SK-N-SH (cell line): ENCODE data around the gene CT45A1. TPM values are rescaled to one million over a fixed set of nuclear protein-coding genes. Genes with fewer than 3 reads are reported as not detected.
"Not testable (repeated sequence)": the region's sequence is repeated elsewhere in the genome, so short reads cannot be mapped to it uniquely, and the experiment has no call there.

ENCODE experiments used
- CTCF ChIA-PET: fragments of 300-600, 350-600 bp; formaldehyde crosslinking; extraction: SDS; loops from one replicate; lab custom pipeline; 2021; lab: Yijun Ruan, JAX
- POLR2A ChIA-PET: fragments of 350-600 bp; sonication (Branson Sonifier 250); formaldehyde crosslinking; extraction: SDS; loops from one replicate; lab custom pipeline; 2020; ENCODE audit warnings: antibody characterized with exemption, inconsistent platforms; lab: Yijun Ruan, JAX
- DNase-seq: peaks from one replicate; pipeline ENCODE4 v3.0.0; 2012
- H2AFZ ChIP-seq: fragments of 200-600 bp; sonication (generic); 2 replicates; pipeline ENCODE4 v1.8.1; 2016; ENCODE audit warnings: antibody characterized with exemption, mild to moderate bottlenecking, low read depth
- H3F3A ChIP-seq: fragments of 200-600 bp; sonication (generic); replicated peaks from 2 replicates; pipeline ENCODE3; 2016; ENCODE audit warnings: antibody characterized with exemption, mild to moderate bottlenecking; ENCODE audit not compliant: insufficient read depth
- H3K27ac ChIP-seq, 2 experiments: fragments of 200-500 bp in 1 of 2; fragments of 200-600 bp in 1 of 2; sonication (Bioruptor generic) in 1 of 2; sonication (generic), shearing (Covaris generic) in 1 of 2; 2 replicates each; pipeline versions ENCODE4 v1.5.1 to v1.6.1; 2014 to 2016; ENCODE audit warnings: low read depth in 2 of 2, inconsistent platforms in 1 of 2, low read length in 1 of 2, mild to moderate bottlenecking in 1 of 2, mixed read lengths in 1 of 2
- H3K27me3 ChIP-seq: fragments of 200-600 bp; sonication (generic), shearing (Covaris generic); 2 replicates; pipeline ENCODE4 v1.6.1; 2016; ENCODE audit warnings: mixed run types; ENCODE audit not compliant: insufficient read depth
- H3K36me3 ChIP-seq, 2 experiments: fragments of 200-500 bp in 1 of 2; fragments of 200-600 bp in 1 of 2; sonication (Bioruptor generic) in 1 of 2; sonication (generic) in 1 of 2; replicated peaks in 1 of 2; 2 replicates each; pipeline versions ENCODE3 to v1.5.1; 2014 to 2016; ENCODE audit warnings: low read length in 1 of 2, mild to moderate bottlenecking in 1 of 2; ENCODE audit not compliant: insufficient read depth in 2 of 2, control insufficient read depth in 1 of 2
- H3K4me1 ChIP-seq, 2 experiments: fragments of 200-500 bp in 1 of 2; fragments of 200-600 bp in 1 of 2; sonication (Bioruptor generic) in 1 of 2; sonication (generic), shearing (Covaris generic) in 1 of 2; 2 replicates each; pipeline versions ENCODE4 v1.5.1 to v1.6.1; 2014 to 2016; ENCODE audit warnings: low read depth in 1 of 2, low read length in 1 of 2, mixed run types in 1 of 2; ENCODE audit not compliant: insufficient read depth in 2 of 2, control insufficient read depth in 1 of 2
- H3K4me2 ChIP-seq: fragments of 200-600 bp; sonication (generic), shearing (Covaris generic); 2 replicates; pipeline ENCODE4 v1.6.1; 2017; ENCODE audit warnings: mixed run types
- H3K4me3 ChIP-seq, 2 experiments: fragments of 200-500 bp in 1 of 2; fragments of 200-600 bp in 1 of 2; sonication (Bioruptor generic) in 1 of 2; sonication (generic), shearing (Covaris generic) in 1 of 2; 2 replicates each; pipeline versions ENCODE4 v1.5.1 to v1.8.1; 2014 to 2016; ENCODE audit warnings: low read depth in 2 of 2, inconsistent platforms in 1 of 2, low read length in 1 of 2, mild to moderate bottlenecking in 1 of 2, mixed read lengths in 1 of 2, moderate library complexity in 1 of 2
- H3K79me2 ChIP-seq: fragments of 200-600 bp; sonication (generic); 2 replicates; pipeline ENCODE4 v1.8.1; 2017; ENCODE audit warnings: mild to moderate bottlenecking; ENCODE audit not compliant: insufficient read depth
- H3K9ac ChIP-seq: fragments of 200-600 bp; sonication (generic); 2 replicates; pipeline ENCODE4 v1.6.1; 2017; ENCODE audit warnings: mixed run types
- H3K9me2 ChIP-seq: fragments of 200-600 bp; sonication (generic); 2 replicates; pipeline ENCODE4 v1.6.1; 2017; ENCODE audit warnings: mixed run types
- H3K9me3 ChIP-seq: fragments of 200-600 bp; sonication (generic); 2 replicates; pipeline ENCODE4 v1.6.1; 2017; ENCODE audit warnings: mixed run types, mild to moderate bottlenecking, moderate library complexity
- H4K20me1 ChIP-seq: fragments of 200-600 bp; sonication (generic); 2 replicates; pipeline ENCODE4 v1.6.1; 2017; ENCODE audit warnings: mild to moderate bottlenecking, mixed run types; ENCODE audit not compliant: insufficient read depth
- CTCF ChIP-seq: fragments of 200-600 bp; sonication (generic); IDR thresholded peaks from 2 replicates; pipeline ENCODE4 v1.6.1; 2017; ENCODE audit warnings: antibody characterized with exemption, mild to moderate bottlenecking, moderate library complexity
- ELF1 ChIP-seq: IDR thresholded peaks from 2 replicates; pipeline ENCODE4 v1.4.0; 2012
- EP300 ChIP-seq, 2 experiments: IDR thresholded peaks; 2 replicates each; pipeline versions ENCODE4 v1.4.0 to v1.6.1; 2012; ENCODE audit warnings: borderline replicate concordance in 1 of 2, low read depth in 1 of 2, low read length in 1 of 2
- EZH2phosphoT487 ChIP-seq: fragments of 200-600 bp; sonication (generic); IDR thresholded peaks from 2 replicates; pipeline ENCODE4 v1.6.1; 2017; ENCODE audit warnings: low read depth, mixed run types, mild to moderate bottlenecking, antibody characterized with exemption, moderate library complexity, borderline replicate concordance
- FOSL2 ChIP-seq: IDR thresholded peaks from 2 replicates; pipeline ENCODE4 v1.4.0; 2012; ENCODE audit warnings: low read depth, mild to moderate bottlenecking, moderate library complexity, borderline replicate concordance
- FOXJ3 ChIP-seq: sonication (generic); formaldehyde crosslinking; IDR thresholded peaks from 2 replicates; pipeline ENCODE4 v1.5.1; 2020; ENCODE audit warnings: mild to moderate bottlenecking, missing genetic modification reagents
- FOXM1 ChIP-seq: IDR thresholded peaks from 2 replicates; pipeline ENCODE4 v1.4.0; 2012; ENCODE audit warnings: low read depth, mild to moderate bottlenecking
- JUND ChIP-seq: IDR thresholded peaks from 2 replicates; pipeline ENCODE4 v1.4.0; 2012
- NFIC ChIP-seq: IDR thresholded peaks from 2 replicates; pipeline ENCODE4 v1.4.0; 2012; ENCODE audit warnings: borderline replicate concordance
- NRF1 ChIP-seq: IDR thresholded peaks from 2 replicates; pipeline ENCODE4 v1.6.1; 2012; ENCODE audit warnings: low read depth, mild to moderate bottlenecking, low read length
- POLR2AphosphoS5 ChIP-seq: IDR thresholded peaks from 2 replicates; pipeline ENCODE4 v1.6.1; 2012; ENCODE audit warnings: low read depth, low read length
- ZBTB33 ChIP-seq: IDR thresholded peaks from 2 replicates; pipeline ENCODE4 v1.4.0; 2012; ENCODE audit warnings: low read depth, borderline replicate concordance
- WGBS: methylation state at CpG from one replicate; pipeline ENCODE4 v1.1.6; 2017; ENCODE audit warnings: low lambda C conversion rate; 5-methylcytosine and 5-hydroxymethylcytosine counted together
- polyA plus RNA-seq, 3 experiments: library from polyadenylated mRNA; depleted of rRNA; stranded (reverse); fragments of >200 nt; gene quantifications; 2 replicates each; pipeline ENCODE4 v1.2.3, GENCODE V29; 2012

Gene CT45A1
- polyA plus RNA-seq, 1 of the 3 experiments (the other 2 are of a cell fraction): not detected

- CTCF ChIA-PET: no interaction called here
- DNase-seq: no peak
- Histone ChIP-seq H3K9me2 (no peaks in the 10 kb centered on the region), H3K9ac (no peak overlapping the region), H3K4me3 (no peak overlapping the region), H3K9me3 (no peaks in the 10 kb centered on the region), H4K20me1 (no peaks in the 10 kb centered on the region), H2AFZ (no peak overlapping the region), H3K36me3 (no peaks in the 10 kb centered on the region), H3K27ac (no peak overlapping the region), H3F3A (no peaks in the 10 kb centered on the region), H3K4me2 (no peak overlapping the region), H3K27me3 (peaks cover 6% of the 10 kb centered on the region; the same call in 1 of the 2 replicates), H3K79me2 (no peaks in the 10 kb centered on the region), H3K4me1 (no peaks in the 10 kb centered on the region)
- POLR2A ChIA-PET: no interaction called here
- 77% methylated on average over 14 of the region's 20 CpGs for WGBS
- TF ChIP-seq JUND (no peak), EZH2phosphoT487 (no peak), ZBTB33 (no peak), NRF1 (no peak), CTCF (no peak), FOSL2 (no peak), NFIC (no peak), POLR2AphosphoS5 (no peak), ELF1 (no peak), FOXM1 (no peak), EP300 (IDR thresholded peaks at IDR 0.05; ENCODE audit: borderline replicate concordance in 1 of 2, low read depth in 1 of 2, low read length in 1 of 2) (no peak), FOXJ3 (CRISPR knock-in tag) (no peak)
Observed at GRCh38 chrX:135713795-135714194, 356 bp downstream of the CT45A1 start.

- DNase-seq, H3K4me2 ChIP-seq, CTCF ChIA-PET, H3K9me3 ChIP-seq, H3K27ac ChIP-seq, H3F3A ChIP-seq, H2AFZ ChIP-seq, H3K9me2 ChIP-seq, H3K4me1 ChIP-seq, H4K20me1 ChIP-seq, H3K27me3 ChIP-seq, H3K79me2 ChIP-seq, H3K4me3 ChIP-seq, H3K9ac ChIP-seq, H3K36me3 ChIP-seq, POLR2A ChIA-PET: not testable (repeated sequence)
- WGBS: 2% methylated on average over 5 of the region's 5 CpGs
Observed at GRCh38 chrX:135734666-135735065, 21.2 kb downstream of the CT45A1 start.
